D721Med (cell line): Measurements from ENCODE around the gene NFATC2.

Source experiments
- DNase-seq: peaks from one replicate; pipeline ENCODE4 v3.0.0; 2011; ENCODE audit warnings: low spot score; ENCODE audit not compliant: insufficient read length
- FAIRE-seq: peaks from 2 replicates; lab custom pipeline; 2011; peaks lifted over from hg19 to GRCh38; lab: Jason Lieb, UNC
- TF ChIP-seq, protein P1 (sequence below): IDR thresholded peaks from 2 replicates; pipeline ENCODE4 v1.5.1; 2012; ENCODE audit warnings: mild to moderate bottlenecking, control low read depth; ENCODE audit not compliant: insufficient read depth; ENCODE audit errors: missing control alignments

NFATC2 gene

GRCh38 chr20:51354769-51355319 is 187.7 kb downstream of the NFATC2 start:
- DNase-seq (no peak), FAIRE-seq (no peak)
- TF ChIP-seq, protein P1, sequence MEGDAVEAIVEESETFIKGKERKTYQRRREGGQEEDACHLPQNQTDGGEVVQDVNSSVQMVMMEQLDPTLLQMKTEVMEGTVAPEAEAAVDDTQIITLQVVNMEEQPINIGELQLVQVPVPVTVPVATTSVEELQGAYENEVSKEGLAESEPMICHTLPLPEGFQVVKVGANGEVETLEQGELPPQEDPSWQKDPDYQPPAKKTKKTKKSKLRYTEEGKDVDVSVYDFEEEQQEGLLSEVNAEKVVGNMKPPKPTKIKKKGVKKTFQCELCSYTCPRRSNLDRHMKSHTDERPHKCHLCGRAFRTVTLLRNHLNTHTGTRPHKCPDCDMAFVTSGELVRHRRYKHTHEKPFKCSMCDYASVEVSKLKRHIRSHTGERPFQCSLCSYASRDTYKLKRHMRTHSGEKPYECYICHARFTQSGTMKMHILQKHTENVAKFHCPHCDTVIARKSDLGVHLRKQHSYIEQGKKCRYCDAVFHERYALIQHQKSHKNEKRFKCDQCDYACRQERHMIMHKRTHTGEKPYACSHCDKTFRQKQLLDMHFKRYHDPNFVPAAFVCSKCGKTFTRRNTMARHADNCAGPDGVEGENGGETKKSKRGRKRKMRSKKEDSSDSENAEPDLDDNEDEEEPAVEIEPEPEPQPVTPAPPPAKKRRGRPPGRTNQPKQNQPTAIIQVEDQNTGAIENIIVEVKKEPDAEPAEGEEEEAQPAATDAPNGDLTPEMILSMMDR = no peak

GRCh38 chr20:51354191-51354768 is 188.2 kb downstream of the NFATC2 start:
- TF ChIP-seq, protein P1 = no peak
- no peak for FAIRE-seq
- DNase-seq = no peak

- FAIRE-seq (no peak), DNase-seq (no peak)
- TF ChIP-seq, protein P1 = no peak
Observed at GRCh38 chr20:51353491-51353890, 189.0 kb downstream of the NFATC2 start.

DNA sequence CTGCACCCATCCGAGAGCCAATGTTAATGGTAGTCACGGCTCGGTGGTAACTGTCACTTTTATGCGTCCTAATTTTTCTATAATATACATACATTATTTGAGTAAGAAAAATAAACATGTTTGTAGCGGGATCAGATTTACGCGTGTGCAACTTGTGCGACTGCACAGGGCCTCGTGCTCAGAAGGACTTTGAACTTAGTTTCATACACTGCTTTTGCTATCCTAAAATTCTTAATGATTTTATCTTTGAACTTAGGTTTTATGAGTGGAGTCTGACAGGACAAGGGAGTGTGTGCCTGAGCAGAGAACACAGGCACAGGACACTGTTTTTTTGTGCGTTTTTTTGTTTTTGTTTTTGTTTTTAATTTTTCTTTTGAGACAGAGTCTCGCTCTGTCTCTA is 189.7 kb downstream of the NFATC2 start:
- DNase-seq (no peak), FAIRE-seq (no peak)
- TF ChIP-seq, protein P1 = no peak

- FAIRE-seq (no peak), DNase-seq (no peak)
- TF ChIP-seq, protein P1 = no peak
Observed at GRCh38 chr20:51350941-51351631, 191.4 kb downstream of the NFATC2 start.

- TF ChIP-seq, protein P1 = no peak
- DNase-seq (no peak), FAIRE-seq (no peak)
Observed at GRCh38 chr20:51348876-51349275, 193.6 kb downstream of the NFATC2 start.

GRCh38 chr20:51347831-51348230 is 194.7 kb downstream of the NFATC2 start:
- DNase-seq (no peak), FAIRE-seq (no peak)
- TF ChIP-seq, protein P1 = no peak
